ENCODE measurements around the gene CCNI2.

- no peak for TF ChIP-seq CTCF (IDR thresholded peaks at IDR 0.05)
- TF ChIP-seq ARID4B (CRISPR knock-in tag; IDR thresholded peaks at IDR 0.05; ENCODE audit: borderline replicate concordance), result no peak
- no peak for TF ChIP-seq ATF3 (CRISPR knock-in tag; conservative IDR thresholded peaks at IDR 0.05)
- no peak for TF ChIP-seq MAX (CRISPR knock-in tag; IDR thresholded peaks at IDR 0.05)
- TF ChIP-seq ATF2 (CRISPR knock-in tag; IDR thresholded peaks at IDR 0.05; ENCODE audit: borderline replicate concordance, low read depth), result no peak
- TF ChIP-seq ATF1 (CRISPR knock-in tag; IDR thresholded peaks at IDR 0.05), result no peak
- no peak for TF ChIP-seq ZNF232 (CRISPR knock-in tag; IDR thresholded peaks at IDR 0.05)
These were observed 17.5 kb downstream of the CCNI2 start for GRCh38 chr5:132764671-132765238.

Measured in WTC11 (cell line).